H1 (cell line): ENCODE measurements around the gene FUT6. TPM values are rescaled to one million over a fixed set of nuclear protein-coding genes. Genes with fewer than 3 reads are reported as not detected.
"Not testable (repeated sequence)": the region's sequence is repeated elsewhere in the genome, so short reads cannot be mapped to it uniquely, and the experiment has no call there.

ENCODE experiments used
- CTCF ChIA-PET: fragments of 300-600 bp; sonication (Branson Sonifier 250); formaldehyde crosslinking; loops from one replicate; lab custom pipeline; 2021; ENCODE audit not compliant: partially characterized antibody; lab: Charles Lee
- POLR2A ChIA-PET: fragments of 300-600 bp; sonication (Branson Sonifier 250); formaldehyde crosslinking; loops from one replicate; lab custom pipeline; 2021; ENCODE audit warnings: inconsistent platforms; ENCODE audit not compliant: partially characterized antibody; lab: Charles Lee
- DNase-seq, 2 experiments: peaks; one replicate each; pipeline versions ENCODE4 v3.0.0 to v3.0.0-alpha.2; 2010 to 2022; ENCODE audit warnings: low spot score in 2 of 2, low read depth in 1 of 2, mixed read lengths in 1 of 2
- FAIRE-seq: peaks from 2 replicates; lab custom pipeline; 2011; peaks lifted over from hg19 to GRCh38; lab: Jason Lieb, UNC
- H2AFZ ChIP-seq: 2 replicates; pipeline ENCODE4 v1.8.1; 2012; ENCODE audit warnings: low read length, inconsistent platforms
- H2AK5ac ChIP-seq: 2 replicates; pipeline ENCODE4 v1.6.1; 2013; ENCODE audit warnings: low read depth, low read length
- H2BK120ac ChIP-seq: replicated peaks from 2 replicates; pipeline ENCODE3; 2013; ENCODE audit warnings: low read depth, low read length, inconsistent platforms
- H2BK12ac ChIP-seq: 2 replicates; pipeline ENCODE4 v1.6.1; 2013; ENCODE audit warnings: low read depth, low read length
- H2BK15ac ChIP-seq: 2 replicates; pipeline ENCODE4 v1.6.1; 2013; ENCODE audit warnings: low read length
- H2BK20ac ChIP-seq: 2 replicates; pipeline ENCODE4 v1.6.1; 2013; ENCODE audit warnings: low read length
- H2BK5ac ChIP-seq: 2 replicates; pipeline ENCODE4 v1.6.1; 2013; ENCODE audit warnings: low read depth, low read length
- H3K14ac ChIP-seq: 2 replicates; pipeline ENCODE4 v1.6.1; 2013; ENCODE audit warnings: inconsistent platforms; ENCODE audit not compliant: insufficient read length
- H3K18ac ChIP-seq: 2 replicates; pipeline ENCODE4 v1.6.1; 2013; ENCODE audit warnings: low read length; ENCODE audit errors: extremely low read depth
- H3K23ac ChIP-seq: 2 replicates; pipeline ENCODE4 v1.6.1; 2013; ENCODE audit warnings: inconsistent platforms; ENCODE audit not compliant: insufficient read length
- H3K23me2 ChIP-seq: 2 replicates; pipeline ENCODE4 v1.6.1; 2013; ENCODE audit warnings: low read depth, low read length
- H3K27ac ChIP-seq: 2 replicates; pipeline ENCODE4 v1.6.1; 2011; ENCODE audit warnings: low read depth, low read length, inconsistent platforms
- H3K27me3 ChIP-seq, 4 experiments: replicated peaks in 1 of 4; 1 replicate in 1 of 4; 2 replicates in 3 of 4; pipeline versions ENCODE4 v1.6.1 to v1.8.1; 2011 to 2013; ENCODE audit warnings: low read length in 3 of 4, mild to moderate bottlenecking in 3 of 4, inconsistent platforms in 2 of 4, mixed read lengths in 2 of 4, moderate library complexity in 1 of 4; ENCODE audit not compliant: control insufficient read depth in 3 of 4, insufficient read depth in 3 of 4; ENCODE audit errors: extremely low read depth in 1 of 4
- H3K36me3 ChIP-seq, 4 experiments: 2 replicates each; pipeline versions ENCODE4 v1.6.1 to v1.8.1; 2011 to 2013; ENCODE audit warnings: mild to moderate bottlenecking in 4 of 4, low read length in 3 of 4, moderate library complexity in 2 of 4, control low read depth in 1 of 4, inconsistent platforms in 1 of 4; ENCODE audit not compliant: insufficient read depth in 4 of 4, control insufficient read depth in 2 of 4
- H3K4ac ChIP-seq: replicated peaks from 2 replicates; pipeline ENCODE3; 2013; ENCODE audit warnings: low read length, low read depth, mixed read lengths, inconsistent platforms; ENCODE audit not compliant: insufficient read length
- H3K4me1 ChIP-seq, 4 experiments: replicated peaks in 1 of 4; 1 replicate in 1 of 4; 2 replicates in 3 of 4; pipeline versions ENCODE4 v1.6.1 to v1.8.1; 2011 to 2013; ENCODE audit warnings: low read length in 3 of 4, inconsistent platforms in 2 of 4, mixed read lengths in 1 of 4; ENCODE audit not compliant: insufficient read depth in 4 of 4, control insufficient read depth in 3 of 4
- H3K4me2 ChIP-seq, 2 experiments: 2 replicates each; pipeline versions ENCODE4 v1.6.1 to v1.8.1; 2011 to 2013; ENCODE audit warnings: low read depth in 2 of 2, low read length in 2 of 2, control low read depth in 1 of 2, inconsistent platforms in 1 of 2, mild to moderate bottlenecking in 1 of 2; ENCODE audit not compliant: insufficient read depth in 1 of 2
- H3K4me3 ChIP-seq, 4 experiments: fragments of 200-600, 300-600 bp in 1 of 4; sonication (generic), shearing (Covaris generic), sonication (Bioruptor Twin) in 1 of 4; 2 replicates each; pipeline versions ENCODE4 v1.5.1 to v1.8.1; 2011 to 2016; ENCODE audit warnings: low read length in 4 of 4, low read depth in 3 of 4, control low read depth in 2 of 4, inconsistent platforms in 2 of 4, mild to moderate bottlenecking in 2 of 4, mixed read lengths in 1 of 4, moderate library complexity in 1 of 4; ENCODE audit not compliant: insufficient read depth in 2 of 4; ENCODE audit errors: extremely low read depth in 1 of 4
- H3K56ac ChIP-seq: replicated peaks from 2 replicates; pipeline ENCODE3; 2013; ENCODE audit warnings: low read depth, mild to moderate bottlenecking, mixed read lengths, low read length, inconsistent platforms; ENCODE audit not compliant: insufficient read length
- H3K79me1 ChIP-seq: 2 replicates; pipeline ENCODE4 v1.6.1; 2013; ENCODE audit warnings: low read depth, low read length, control low read depth
- H3K79me2 ChIP-seq, 2 experiments: 2 replicates each; pipeline versions ENCODE4 v1.6.1 to v1.8.1; 2012 to 2013; ENCODE audit warnings: low read length in 2 of 2, mild to moderate bottlenecking in 2 of 2, inconsistent platforms in 1 of 2; ENCODE audit not compliant: insufficient read depth in 2 of 2, control insufficient read depth in 1 of 2
- H3K9ac ChIP-seq, 4 experiments: replicated peaks in 1 of 4; 1 replicate in 1 of 4; 2 replicates in 3 of 4; pipeline versions ENCODE4 v1.6.1 to v1.8.1; 2011 to 2013; ENCODE audit warnings: low read depth in 3 of 4, low read length in 3 of 4, control low read depth in 2 of 4, mild to moderate bottlenecking in 2 of 4, moderate library complexity in 2 of 4, inconsistent platforms in 1 of 4; ENCODE audit errors: extremely low read depth in 1 of 4
- H3K9me3 ChIP-seq, 2 experiments: 2 replicates each; pipeline versions ENCODE4 v1.6.1 to v1.8.1; 2012 to 2013; ENCODE audit warnings: mild to moderate bottlenecking in 2 of 2, moderate library complexity in 2 of 2, control low read depth in 1 of 2, inconsistent platforms in 1 of 2, low read depth in 1 of 2, low read length in 1 of 2, mixed read lengths in 1 of 2; ENCODE audit not compliant: insufficient read depth in 2 of 2
- H4K20me1 ChIP-seq, 2 experiments: replicated peaks in 1 of 2; 2 replicates each; pipeline versions ENCODE3 to v1.8.1; 2011 to 2013; ENCODE audit warnings: inconsistent platforms in 2 of 2, low read length in 2 of 2, mild to moderate bottlenecking in 1 of 2; ENCODE audit not compliant: insufficient read depth in 2 of 2, control insufficient read depth in 1 of 2
- H4K5ac ChIP-seq: 2 replicates; pipeline ENCODE4 v1.6.1; 2013; ENCODE audit warnings: low read length, low read depth, mixed read lengths, inconsistent platforms; ENCODE audit not compliant: insufficient read length
- H4K8ac ChIP-seq: 2 replicates; pipeline ENCODE4 v1.8.0; 2013; ENCODE audit warnings: mild to moderate bottlenecking, moderate library complexity, low read length, inconsistent platforms; ENCODE audit not compliant: insufficient read depth; ENCODE audit errors: extremely low read depth
- H4K91ac ChIP-seq: replicated peaks from 2 replicates; pipeline ENCODE3; 2013; ENCODE audit warnings: low read length, mixed read lengths, inconsistent platforms; ENCODE audit not compliant: insufficient read length
- WGBS, 2 experiments: shearing (Covaris generic) in 1 of 2; methylation state at CpG; one replicate each; pipeline versions ENCODE4 v1.1.6 to v1.1.7; 2013 to 2015; ENCODE audit warnings: low lambda C conversion rate in 2 of 2, mixed read lengths in 2 of 2, inconsistent platforms in 1 of 2, low coverage in 1 of 2, missing lambda C conversion rate in 1 of 2; ENCODE audit not compliant: insufficient replicate concordance in 2 of 2, insufficient coverage in 1 of 2, insufficient read length in 1 of 2; ENCODE audit errors: extremely low coverage in 1 of 2, missing lambda C conversion rate in 1 of 2; 5-methylcytosine and 5-hydroxymethylcytosine counted together
- polyA plus RNA-seq, 7 experiments: library from polyadenylated mRNA; depleted of rRNA in 3 of 7; stranded (reverse) in 5 of 7; unstranded in 2 of 7; fragments of >200 nt in 5 of 7; fragments of 200-250 nt in 2 of 7; gene quantifications; 1 replicate in 5 of 7; 2 replicates in 1 of 7; 4 replicates in 1 of 7; pipeline versions ENCODE4 v1.2.1 to v1.2.3, GENCODE V29; 2011 to 2013; ENCODE audit warnings: missing spikeins in 2 of 7, mixed read lengths in 2 of 7
- total RNA-seq: library from RNA; stranded (reverse); fragmentation: NEBNext Ultra II Directional; extraction: Animal tissue kit (Norgen Biotek cat#: 25700); gene quantifications from 2 replicates; pipeline ENCODE4 v1.2.1, GENCODE V29; 2021

Gene FUT6
- total and polyA plus RNA-seq, 2 of the 8 experiments (the other 6 are each of a cell fraction or from before 2014, with no cell fraction given) = not detected

- H3K4me2 ChIP-seq, H3K4ac ChIP-seq, H2AFZ ChIP-seq, H2BK15ac ChIP-seq, H3K27ac ChIP-seq, H3K23ac ChIP-seq, H4K20me1 ChIP-seq, H3K27me3 ChIP-seq, H2AK5ac ChIP-seq, H2BK12ac ChIP-seq, FAIRE-seq, H3K4me3 ChIP-seq, H3K23me2 ChIP-seq, H3K56ac ChIP-seq, H3K9ac ChIP-seq, H4K91ac ChIP-seq, H3K36me3 ChIP-seq, H3K9me3 ChIP-seq, H2BK20ac ChIP-seq, H4K8ac ChIP-seq, H3K18ac ChIP-seq, H4K5ac ChIP-seq, H3K79me2 ChIP-seq, H3K14ac ChIP-seq, H3K79me1 ChIP-seq, DNase-seq, H2BK120ac ChIP-seq, H2BK5ac ChIP-seq: not testable (repeated sequence)
- H3K4me1 ChIP-seq = peaks cover 0 to 17% (median 6%) of the 10 kb centered on the region in 4 experiments; a peak in 6 of 7 replicates
- ChIA-PET CTCF (interaction anchor here (0.6 to 1.4 kb wide), 5 partner anchors 13 to 101 kb away, joined by 3 to 7 read pairs (median 5); no protein-coding TSS in a partner anchor), POLR2A (interaction anchor here (1.0 to 3.1 kb wide), 3 partner anchors 8 to 56 kb away, joined by 3 to 13 read pairs (median 6); partner anchors contain the start of genes NDUFA11 and VMAC)
- WGBS, 2 experiments = 81% methylated on average over 11 of the region's 11 CpGs; no CpG with 5 or more reads in 1 of the 2 experiments
Observed at GRCh38 chr19:5884065-5884811, 44.7 kb upstream of the FUT6 start.
